ENCODE data around the gene SLC22A13. TPM values are rescaled to one million over a fixed set of nuclear protein-coding genes. Genes with fewer than 3 reads are reported as not detected.

The SLC22A13 gene, protein sequence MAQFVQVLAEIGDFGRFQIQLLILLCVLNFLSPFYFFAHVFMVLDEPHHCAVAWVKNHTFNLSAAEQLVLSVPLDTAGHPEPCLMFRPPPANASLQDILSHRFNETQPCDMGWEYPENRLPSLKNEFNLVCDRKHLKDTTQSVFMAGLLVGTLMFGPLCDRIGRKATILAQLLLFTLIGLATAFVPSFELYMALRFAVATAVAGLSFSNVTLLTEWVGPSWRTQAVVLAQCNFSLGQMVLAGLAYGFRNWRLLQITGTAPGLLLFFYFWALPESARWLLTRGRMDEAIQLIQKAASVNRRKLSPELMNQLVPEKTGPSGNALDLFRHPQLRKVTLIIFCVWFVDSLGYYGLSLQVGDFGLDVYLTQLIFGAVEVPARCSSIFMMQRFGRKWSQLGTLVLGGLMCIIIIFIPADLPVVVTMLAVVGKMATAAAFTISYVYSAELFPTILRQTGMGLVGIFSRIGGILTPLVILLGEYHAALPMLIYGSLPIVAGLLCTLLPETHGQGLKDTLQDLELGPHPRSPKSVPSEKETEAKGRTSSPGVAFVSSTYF
- total RNA-seq (0.26 and 0.33 TPM in 2 replicates), polyA plus RNA-seq (0.05 and 0.06 TPM in 2 replicates), polyA minus RNA-seq (ENCODE audit: low replicate concordance) (not detected in 2 replicates)
- 0.13 TPM in 1 of 2 replicates, not detected in the other for polyA plus RNA-seq (2012)

DNA sequence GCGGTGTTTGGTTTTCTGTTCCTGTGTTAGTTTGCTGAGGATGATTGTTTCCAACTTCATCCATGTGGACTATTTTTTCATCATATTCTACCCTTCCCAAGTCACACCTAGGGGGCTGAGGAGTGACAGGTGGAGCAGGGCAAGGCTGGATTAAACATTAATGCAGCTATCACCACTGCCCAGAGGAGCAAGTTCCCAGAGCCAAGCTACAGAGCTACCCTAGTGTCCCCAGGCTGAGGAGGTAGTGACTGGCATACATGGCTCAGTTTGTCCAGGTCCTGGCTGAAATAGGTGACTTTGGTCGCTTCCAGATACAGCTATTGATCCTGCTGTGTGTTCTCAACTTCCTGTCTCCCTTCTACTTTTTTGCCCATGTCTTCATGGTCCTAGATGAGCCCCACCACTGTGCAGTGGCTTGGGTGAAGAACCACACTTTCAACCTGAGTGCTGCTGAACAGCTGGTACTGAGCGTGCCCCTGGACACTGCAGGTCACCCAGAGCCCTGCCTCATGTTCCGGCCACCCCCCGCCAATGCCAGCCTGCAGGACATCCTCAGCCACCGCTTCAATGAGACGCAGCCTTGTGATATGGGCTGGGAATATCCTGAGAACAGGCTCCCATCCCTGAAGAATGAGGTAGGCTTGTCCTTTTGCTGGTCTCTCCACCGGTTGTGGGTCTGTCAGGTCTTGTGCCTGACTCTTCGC lies at the start of gene SLC22A13:
Gene SLC22A13 (plus strand): TSS at position 209 of the 704 bp plus-strand sequence. CDS start 49 bp downstream, at position 258.
- Histone ChIP-seq H3K4me1 (ENCODE audit: control insufficient read depth, extremely low read depth, insufficient read depth, low read length) (no peaks in the 10 kb centered on the region), H3K9ac (ENCODE audit: insufficient read depth, low read length) (no peak within 1 kb of the TSS), H3K79me2 (ENCODE audit: control insufficient read depth, insufficient read depth, low read length) (no peaks in the 10 kb centered on the region), H3K27me3 (ENCODE audit: control insufficient read depth, insufficient read depth, low read length) (no peaks in the 10 kb centered on the region), H4K20me1 (ENCODE audit: control insufficient read depth, extremely low read depth, insufficient read depth, low read length) (no peaks in the 10 kb centered on the region), H2AFZ (ENCODE audit: low read length) (no peak within 1 kb of the TSS), H3K36me3 (ENCODE audit: control insufficient read depth, insufficient read depth, low read length) (no peaks in the 10 kb centered on the region), H3K27ac (ENCODE audit: insufficient read depth, low read length) (no peak within 1 kb of the TSS), H3K4me3 (replicated peaks in 1 of 4; ENCODE audit: control extremely low read depth in 1 of 4, insufficient read depth in 1 of 4, low read depth in 3 of 4, low read length in 4 of 4) (no peak within 1 kb of the TSS), H3K9me3 (ENCODE audit: control insufficient read depth, insufficient read depth, low read depth, low read length) (no peaks in the 10 kb centered on the region), H3K4me2 (ENCODE audit: extremely low read depth, insufficient read depth, low read length) (no peak within 1 kb of the TSS)
- DNase-seq (ENCODE audit: low read depth in 2 of 2), result no peak
- TF ChIP-seq, protein P1, sequence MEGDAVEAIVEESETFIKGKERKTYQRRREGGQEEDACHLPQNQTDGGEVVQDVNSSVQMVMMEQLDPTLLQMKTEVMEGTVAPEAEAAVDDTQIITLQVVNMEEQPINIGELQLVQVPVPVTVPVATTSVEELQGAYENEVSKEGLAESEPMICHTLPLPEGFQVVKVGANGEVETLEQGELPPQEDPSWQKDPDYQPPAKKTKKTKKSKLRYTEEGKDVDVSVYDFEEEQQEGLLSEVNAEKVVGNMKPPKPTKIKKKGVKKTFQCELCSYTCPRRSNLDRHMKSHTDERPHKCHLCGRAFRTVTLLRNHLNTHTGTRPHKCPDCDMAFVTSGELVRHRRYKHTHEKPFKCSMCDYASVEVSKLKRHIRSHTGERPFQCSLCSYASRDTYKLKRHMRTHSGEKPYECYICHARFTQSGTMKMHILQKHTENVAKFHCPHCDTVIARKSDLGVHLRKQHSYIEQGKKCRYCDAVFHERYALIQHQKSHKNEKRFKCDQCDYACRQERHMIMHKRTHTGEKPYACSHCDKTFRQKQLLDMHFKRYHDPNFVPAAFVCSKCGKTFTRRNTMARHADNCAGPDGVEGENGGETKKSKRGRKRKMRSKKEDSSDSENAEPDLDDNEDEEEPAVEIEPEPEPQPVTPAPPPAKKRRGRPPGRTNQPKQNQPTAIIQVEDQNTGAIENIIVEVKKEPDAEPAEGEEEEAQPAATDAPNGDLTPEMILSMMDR (conservative IDR thresholded peaks at IDR 0.05 in 1 of 2, IDR thresholded peaks at IDR 0.05 in 1 of 2; ENCODE audit: low read depth in 1 of 2, low read length in 2 of 2), result no peak
- no peak for TF ChIP-seq EZH2 (IDR thresholded peaks at IDR 0.05; ENCODE audit: low read length, missing control alignments)

DNA sequence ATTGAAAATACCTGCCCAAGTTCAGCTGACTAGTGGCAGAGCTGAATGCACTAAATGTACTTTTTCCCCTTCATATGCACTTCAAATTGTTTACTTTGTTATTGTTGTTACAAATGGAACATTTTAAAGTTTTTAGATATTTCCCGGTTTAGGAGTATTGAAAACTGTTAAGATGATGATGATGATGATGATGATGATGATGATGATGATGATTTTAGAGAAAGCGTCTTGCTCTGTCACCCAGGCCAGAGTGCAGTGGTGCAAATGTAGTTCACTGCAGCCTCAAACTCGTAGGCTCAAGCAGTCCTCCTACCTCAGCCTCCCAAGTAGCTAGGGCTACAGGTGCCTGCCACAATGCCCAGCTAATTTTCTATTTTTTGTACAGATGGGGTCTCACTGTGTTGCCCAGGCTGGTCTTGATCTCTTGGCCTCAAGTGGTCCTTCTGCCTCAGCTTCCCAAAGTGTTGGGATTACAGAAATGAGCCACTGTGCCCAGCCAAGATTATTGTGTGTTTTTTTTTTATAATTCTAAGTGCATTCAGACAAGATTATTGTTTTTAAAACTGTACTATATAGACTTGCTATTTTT lies 45.9 kb upstream of the SLC22A13 start:
- Histone ChIP-seq H3K36me3 (ENCODE audit: control insufficient read depth, insufficient read depth, low read length) (no peaks in the 10 kb centered on the region), H3K27me3 (ENCODE audit: control insufficient read depth, insufficient read depth, low read length) (no peaks in the 10 kb centered on the region), H3K4me2 (ENCODE audit: extremely low read depth, insufficient read depth, low read length) (no peak overlapping the region), H3K4me3 (replicated peaks in 1 of 4; ENCODE audit: control extremely low read depth in 1 of 4, insufficient read depth in 1 of 4, low read depth in 3 of 4, low read length in 4 of 4) (no peak overlapping the region), H4K20me1 (ENCODE audit: control insufficient read depth, extremely low read depth, insufficient read depth, low read length) (no peaks in the 10 kb centered on the region), H3K27ac (ENCODE audit: insufficient read depth, low read length) (no peak overlapping the region), H3K9ac (ENCODE audit: insufficient read depth, low read length) (no peak overlapping the region), H2AFZ (ENCODE audit: low read length) (no peak overlapping the region), H3K4me1 (ENCODE audit: control insufficient read depth, extremely low read depth, insufficient read depth, low read length) (no peaks in the 10 kb centered on the region), H3K9me3 (ENCODE audit: control insufficient read depth, insufficient read depth, low read depth, low read length) (no peaks in the 10 kb centered on the region), H3K79me2 (ENCODE audit: control insufficient read depth, insufficient read depth, low read length) (peaks cover 23% of the 10 kb centered on the region)
- DNase-seq (ENCODE audit: low read depth in 2 of 2), result no peak
- TF ChIP-seq, protein P1 (conservative IDR thresholded peaks at IDR 0.05 in 1 of 2, IDR thresholded peaks at IDR 0.05 in 1 of 2; ENCODE audit: low read depth in 1 of 2, low read length in 2 of 2), result no peak
- TF ChIP-seq EZH2 (IDR thresholded peaks at IDR 0.05; ENCODE audit: low read length, missing control alignments), result no peak

DNA sequence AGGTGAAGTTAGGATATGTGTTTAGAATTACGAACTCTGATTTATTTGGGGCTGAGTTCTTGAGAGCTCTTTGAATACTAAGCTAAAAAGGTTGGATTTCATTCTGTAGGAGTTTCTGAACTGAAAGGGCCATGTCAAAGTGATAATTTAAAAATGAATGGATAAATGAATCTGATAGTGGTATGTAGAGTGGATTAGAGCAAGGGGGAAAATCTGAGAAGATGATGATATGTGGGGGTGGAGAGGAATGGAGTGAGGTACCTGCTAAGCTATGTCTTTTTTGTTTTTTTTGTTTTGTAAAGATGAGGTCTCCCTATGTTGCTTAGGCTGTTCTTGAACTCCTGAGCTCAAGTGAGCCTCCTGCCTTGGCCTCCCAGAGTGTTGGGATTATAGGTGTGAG lies 44.6 kb upstream of the SLC22A13 start:
- Histone ChIP-seq H4K20me1 (ENCODE audit: control insufficient read depth, extremely low read depth, insufficient read depth, low read length) (no peaks in the 10 kb centered on the region), H3K4me2 (ENCODE audit: extremely low read depth, insufficient read depth, low read length) (no peak overlapping the region), H3K9ac (ENCODE audit: insufficient read depth, low read length) (no peak overlapping the region), H3K27me3 (ENCODE audit: control insufficient read depth, insufficient read depth, low read length) (no peaks in the 10 kb centered on the region), H2AFZ (ENCODE audit: low read length) (no peak overlapping the region), H3K79me2 (ENCODE audit: control insufficient read depth, insufficient read depth, low read length) (peaks cover 19% of the 10 kb centered on the region), H3K36me3 (ENCODE audit: control insufficient read depth, insufficient read depth, low read length) (no peaks in the 10 kb centered on the region), H3K9me3 (ENCODE audit: control insufficient read depth, insufficient read depth, low read depth, low read length) (no peaks in the 10 kb centered on the region), H3K4me3 (replicated peaks in 1 of 4; ENCODE audit: control extremely low read depth in 1 of 4, insufficient read depth in 1 of 4, low read depth in 3 of 4, low read length in 4 of 4) (no peak overlapping the region), H3K27ac (ENCODE audit: insufficient read depth, low read length) (no peak overlapping the region), H3K4me1 (ENCODE audit: control insufficient read depth, extremely low read depth, insufficient read depth, low read length) (no peaks in the 10 kb centered on the region)
- DNase-seq (ENCODE audit: low read depth in 2 of 2), result no peak
- TF ChIP-seq, protein P1 (conservative IDR thresholded peaks at IDR 0.05 in 1 of 2, IDR thresholded peaks at IDR 0.05 in 1 of 2; ENCODE audit: low read depth in 1 of 2, low read length in 2 of 2), result no peak
- no peak for TF ChIP-seq EZH2 (IDR thresholded peaks at IDR 0.05; ENCODE audit: low read length, missing control alignments)
